NK-92 (cell line): ENCODE results near the gene CDX2.

Experiments
- DNase-seq: peaks from one replicate; lab custom pipeline; 2025; ENCODE audit not compliant: unreplicated experiment; lab: John Stamatoyannopoulos, UW

Gene CDX2

DNA sequence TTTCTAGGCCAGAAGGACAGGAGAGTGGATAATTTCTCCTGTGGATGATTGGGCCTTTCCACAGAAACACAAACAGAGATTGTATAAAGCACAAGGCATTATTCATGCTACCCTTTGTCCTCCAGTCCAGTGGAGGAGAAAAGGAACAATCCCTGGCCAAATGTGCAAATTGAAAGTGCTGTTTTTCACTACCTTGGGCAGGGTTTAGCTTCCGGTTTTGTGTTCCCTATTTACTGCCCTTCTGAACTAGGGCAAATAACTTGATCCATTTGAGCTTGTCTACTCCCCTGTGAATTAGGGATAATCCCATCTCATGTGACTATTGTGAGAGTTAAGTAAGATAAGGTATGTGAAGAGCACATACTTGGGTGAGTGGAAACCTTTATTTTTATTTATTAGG, 36.0 kb downstream of the CDX2 start:
- no peak for DNase-seq

GRCh38 chr13:27929868-27930267, 39.2 kb downstream of the CDX2 start:
- no peak for DNase-seq

- no peak for DNase-seq
Measured at GRCh38 chr13:27928805-27929753, 40.0 kb downstream of the CDX2 start.

GRCh38 chr13:27928353-27928804, 40.7 kb downstream of the CDX2 start:
- DNase-seq, result no peak

DNA sequence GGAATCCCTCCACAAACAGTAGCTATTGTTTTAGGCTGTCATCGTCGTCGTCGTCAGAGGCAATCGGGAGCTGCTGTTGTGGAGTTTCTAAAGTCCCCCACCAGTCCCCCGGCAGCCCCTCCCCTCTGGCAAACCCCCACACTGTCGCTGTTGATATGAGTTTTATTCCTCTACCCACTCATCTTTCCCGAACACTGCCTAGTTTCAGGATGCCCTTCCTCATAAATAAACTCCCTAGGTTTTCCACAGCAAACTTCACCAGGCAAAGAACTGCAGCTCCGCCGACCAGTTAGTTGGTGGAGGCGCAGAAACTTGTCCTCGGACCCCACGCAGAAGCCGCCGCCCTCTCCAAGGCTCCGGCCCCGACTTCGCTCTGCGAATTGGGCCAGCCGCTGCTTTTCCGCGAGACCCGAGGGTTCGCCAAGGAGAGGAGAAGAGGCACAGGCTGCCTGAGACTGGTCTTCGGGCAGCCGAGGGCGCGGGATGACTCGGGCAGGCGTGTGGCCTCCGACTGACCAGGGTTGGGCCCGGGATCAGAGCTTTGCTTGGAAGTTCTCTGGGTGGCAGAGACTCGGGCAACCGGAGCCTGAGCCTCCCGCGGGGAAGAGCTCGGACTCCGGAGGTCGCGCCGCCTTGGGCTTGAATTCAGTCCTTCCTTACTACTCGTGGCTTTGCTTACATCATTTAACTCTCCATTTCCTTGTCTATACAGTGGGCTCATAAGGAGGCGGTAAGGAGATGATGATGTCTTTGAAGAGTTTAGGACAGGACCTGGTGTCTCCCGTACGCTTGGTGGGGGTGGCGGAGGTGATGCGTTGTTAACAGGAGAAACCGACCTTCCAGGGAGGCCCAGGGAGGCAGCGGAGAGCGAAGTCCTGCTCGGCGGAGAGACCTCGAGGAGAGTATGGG, 41.4 kb downstream of the CDX2 start:
- no peak for DNase-seq

DNA sequence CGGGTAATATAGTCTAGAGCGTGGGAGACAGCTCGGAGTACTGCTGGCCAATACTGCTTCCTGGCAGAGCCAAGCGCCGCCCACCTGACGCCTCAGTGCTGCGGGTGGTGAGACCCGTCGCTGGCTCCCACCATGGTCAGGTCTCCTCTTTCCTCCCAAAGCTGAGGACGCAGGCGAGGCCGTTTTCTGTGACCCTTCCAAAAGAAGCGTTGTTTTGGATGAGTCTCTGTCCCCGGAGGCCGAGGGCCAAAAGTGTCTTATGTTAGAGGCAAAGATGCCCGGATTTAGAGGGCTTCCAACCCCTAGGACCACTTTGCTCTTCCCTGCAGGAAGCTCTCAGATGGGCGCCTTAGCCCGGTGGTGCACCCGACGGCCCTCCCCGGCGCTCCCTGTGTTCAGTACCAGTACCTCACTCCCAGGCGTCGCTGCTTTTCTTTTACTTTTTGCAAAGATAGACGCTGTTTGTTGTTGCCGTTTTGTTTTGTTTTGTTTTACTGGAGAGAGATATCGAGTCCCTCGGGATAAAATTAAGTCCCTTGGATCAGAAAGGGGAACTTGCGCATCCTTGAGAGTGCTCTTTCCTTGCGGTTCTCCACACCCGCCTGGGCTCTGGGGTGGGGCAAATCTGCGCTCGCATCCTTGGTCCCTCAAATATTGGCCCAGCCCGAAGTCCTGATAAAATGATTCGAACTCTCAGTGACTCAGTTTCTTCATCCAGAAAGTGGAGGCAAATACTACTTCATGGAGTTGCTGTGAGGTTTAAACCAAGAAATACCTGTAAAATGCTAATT, 42.3 kb downstream of the CDX2 start:
- no peak for DNase-seq

GRCh38 chr13:27925220-27925991, 43.7 kb downstream of the CDX2 start:
- no peak for DNase-seq

DNA sequence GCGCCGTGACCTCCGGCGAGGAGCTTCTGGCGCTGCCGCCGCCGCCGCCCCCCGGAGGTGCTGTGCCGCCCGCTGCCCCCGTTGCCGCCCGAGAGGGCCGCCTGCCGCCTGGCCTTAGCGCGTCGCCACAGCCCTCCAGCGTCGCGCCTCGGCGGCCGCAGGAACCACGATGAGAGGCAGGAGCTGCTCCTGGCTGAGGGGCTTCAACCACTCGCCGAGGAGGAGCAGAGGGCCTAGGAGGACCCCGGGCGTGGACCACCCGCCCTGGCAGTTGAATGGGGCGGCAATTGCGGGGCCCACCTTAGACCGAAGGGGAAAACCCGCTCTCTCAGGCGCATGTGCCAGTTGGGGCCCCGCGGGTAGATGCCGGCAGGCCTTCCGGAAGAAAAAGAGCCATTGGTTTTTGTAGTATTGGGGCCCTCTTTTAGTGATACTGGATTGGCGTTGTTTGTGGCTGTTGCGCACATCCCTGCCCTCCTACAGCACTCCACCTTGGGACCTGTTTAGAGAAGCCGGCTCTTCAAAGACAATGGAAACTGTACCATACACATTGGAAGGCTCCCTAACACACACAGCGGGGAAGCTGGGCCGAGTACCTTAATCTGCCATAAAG, 44.5 kb downstream of the CDX2 start:
- no peak for DNase-seq

DNA sequence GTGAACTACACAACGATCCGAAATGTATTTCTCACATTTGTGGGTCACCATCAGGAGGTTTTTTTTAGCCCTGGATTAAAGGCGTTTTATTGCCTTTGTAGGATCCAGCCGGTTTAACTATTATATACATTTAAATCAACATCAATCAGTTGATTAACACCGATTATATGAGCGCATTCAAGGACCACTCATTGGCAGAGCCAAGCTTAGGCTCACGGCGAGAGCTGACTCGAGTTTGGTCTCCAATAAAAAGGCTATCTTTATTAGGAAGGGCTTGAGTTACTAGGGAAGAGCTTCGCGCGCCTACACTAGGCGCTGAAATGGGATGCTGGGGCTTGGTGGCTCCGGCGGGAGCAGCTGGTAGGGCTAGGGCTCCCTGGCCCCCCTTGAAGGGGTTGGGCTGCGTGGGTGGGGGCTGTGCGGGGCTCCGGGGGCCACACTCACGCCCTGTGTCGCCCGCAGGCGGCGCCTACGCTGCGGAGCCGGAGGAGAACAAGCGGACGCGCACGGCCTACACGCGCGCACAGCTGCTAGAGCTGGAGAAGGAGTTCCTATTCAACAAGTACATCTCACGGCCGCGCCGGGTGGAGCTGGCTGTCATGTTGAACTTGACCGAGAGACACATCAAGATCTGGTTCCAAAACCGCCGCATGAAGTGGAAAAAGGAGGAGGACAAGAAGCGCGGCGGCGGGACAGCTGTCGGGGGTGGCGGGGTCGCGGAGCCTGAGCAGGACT, 45.2 kb downstream of the CDX2 start:
- DNase-seq, result no peak

GRCh38 chr13:27922883-27923612, 46.1 kb downstream of the CDX2 start:
- DNase-seq, result no peak

GRCh38 chr13:27921961-27922882, 46.9 kb downstream of the CDX2 start:
- no peak for DNase-seq

DNA sequence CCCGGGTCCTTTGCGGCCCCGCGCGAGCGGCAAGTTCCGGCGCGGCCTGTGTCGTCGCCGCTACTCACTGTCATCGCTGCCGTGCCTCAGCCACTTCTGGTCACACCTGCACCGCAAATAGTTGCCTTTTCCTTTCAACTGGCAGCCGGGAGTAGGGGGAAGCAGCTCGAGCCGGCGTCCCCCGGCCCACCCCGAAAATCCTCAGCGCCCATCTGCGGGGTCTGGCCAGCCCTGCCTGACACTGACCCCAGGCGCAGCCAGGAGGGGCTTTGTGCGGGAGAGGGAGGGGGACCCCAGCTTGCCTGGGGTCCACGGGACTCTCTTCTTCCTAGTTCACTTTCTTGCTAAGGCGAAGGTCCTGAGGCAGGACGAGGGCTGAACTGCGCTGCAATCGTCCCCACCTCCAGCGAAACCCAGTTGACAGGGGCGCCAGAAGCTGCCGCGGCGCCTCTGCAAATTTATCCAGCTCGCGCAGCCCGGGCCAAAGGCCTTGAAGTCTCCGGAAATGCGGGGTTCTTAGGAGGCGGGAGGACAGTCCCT, 47.6 kb downstream of the CDX2 start:
- DNase-seq, result no peak

GRCh38 chr13:27920677-27921420, 48.3 kb downstream of the CDX2 start:
- DNase-seq, result no peak

DNA sequence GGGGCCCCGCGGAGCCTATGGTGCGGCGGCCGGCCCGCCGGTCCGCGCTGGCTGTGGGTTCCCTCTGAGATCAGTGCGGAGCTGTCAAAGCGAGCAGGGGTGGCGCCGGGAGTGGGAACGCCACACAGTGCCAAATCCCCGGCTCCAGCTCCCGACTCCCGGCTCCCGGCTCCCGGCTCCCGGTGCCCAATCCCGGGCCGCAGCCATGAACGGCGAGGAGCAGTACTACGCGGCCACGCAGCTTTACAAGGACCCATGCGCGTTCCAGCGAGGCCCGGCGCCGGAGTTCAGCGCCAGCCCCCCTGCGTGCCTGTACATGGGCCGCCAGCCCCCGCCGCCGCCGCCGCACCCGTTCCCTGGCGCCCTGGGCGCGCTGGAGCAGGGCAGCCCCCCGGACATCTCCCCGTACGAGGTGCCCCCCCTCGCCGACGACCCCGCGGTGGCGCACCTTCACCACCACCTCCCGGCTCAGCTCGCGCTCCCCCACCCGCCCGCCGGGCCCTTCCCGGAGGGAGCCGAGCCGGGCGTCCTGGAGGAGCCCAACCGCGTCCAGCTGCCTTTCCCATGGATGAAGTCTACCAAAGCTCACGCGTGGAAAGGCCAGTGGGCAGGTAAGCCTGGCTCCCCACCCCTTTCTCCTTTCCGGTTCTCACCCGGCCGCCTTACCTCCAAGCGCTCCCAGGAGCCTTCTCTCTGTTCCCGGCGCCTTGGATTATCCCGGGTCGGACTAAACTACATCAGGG, 49.0 kb downstream of the CDX2 start, which contains the start of gene PDX1:
Gene PDX1 (plus strand): TSS at position 67 of the 743 bp plus-strand sequence. CDS start 139 bp downstream, at position 206.
- DNase-seq, result no peak

GRCh38 chr13:27919659-27919933, 49.5 kb downstream of the CDX2 start:
- no peak for DNase-seq
